EH (cell line): ENCODE results near the gene NUDCD3.
A peak's percentile ranks its signal among the peaks of the same experiment; 100 is the strongest.

ENCODE experiments used
- DNase-seq: peaks from one replicate; pipeline ENCODE4 v3.0.0-alpha.2; 2015; ENCODE audit warnings: low read depth

The NUDCD3 gene

GRCh38 chr7:44477938-44478337, 12.5 kb downstream of the NUDCD3 start:
- DNase-seq: no peak

- peak; percentile 82 for DNase-seq
These were observed 13.2 kb downstream of the NUDCD3 start for GRCh38 chr7:44477063-44477830.

- no peak for DNase-seq
These were observed 14.1 kb downstream of the NUDCD3 start for GRCh38 chr7:44476313-44476712.

GRCh38 chr7:44473295-44473694, 17.2 kb downstream of the NUDCD3 start:
- DNase-seq: peak; percentile 52

- DNase-seq: no peak
These were observed 17.6 kb downstream of the NUDCD3 start for GRCh38 chr7:44472843-44473242.

GRCh38 chr7:44471850-44472249, 18.6 kb downstream of the NUDCD3 start:
- peak; percentile 25 for DNase-seq

GRCh38 chr7:44471436-44471835, 19.0 kb downstream of the NUDCD3 start:
- DNase-seq: no peak

- no peak for DNase-seq
These were observed 19.7 kb downstream of the NUDCD3 start for GRCh38 chr7:44470628-44471245.

GRCh38 chr7:44470135-44470479, 20.4 kb downstream of the NUDCD3 start:
- peak; percentile 31 for DNase-seq

- DNase-seq: peak; percentile 29
These were observed 20.9 kb downstream of the NUDCD3 start for GRCh38 chr7:44469461-44470134.

GRCh38 chr7:44467217-44467548, 23.3 kb downstream of the NUDCD3 start:
- DNase-seq: no peak

- DNase-seq: peak; percentile 74
These were observed 23.9 kb downstream of the NUDCD3 start for GRCh38 chr7:44466300-44467216.

- no peak for DNase-seq
These were observed 25.0 kb downstream of the NUDCD3 start for GRCh38 chr7:44465490-44465889.

- peak; percentile 26 for DNase-seq
These were observed 27.2 kb downstream of the NUDCD3 start for GRCh38 chr7:44463169-44463808.

GRCh38 chr7:44461387-44461786, 29.1 kb downstream of the NUDCD3 start:
- DNase-seq: peak; percentile 86

GRCh38 chr7:44460325-44460724, 30.1 kb downstream of the NUDCD3 start:
- DNase-seq: no peak

- no peak for DNase-seq
These were observed 35.3 kb downstream of the NUDCD3 start for GRCh38 chr7:44455155-44455554.

- DNase-seq: no peak
These were observed 36.1 kb downstream of the NUDCD3 start for GRCh38 chr7:44454348-44454747.

- no peak for DNase-seq
These were observed 39.3 kb downstream of the NUDCD3 start for GRCh38 chr7:44451123-44451522.

- peak; percentile 75 for DNase-seq
These were observed 40.9 kb downstream of the NUDCD3 start for GRCh38 chr7:44449584-44449928.

- peak; percentile 65 for DNase-seq
These were observed 41.4 kb downstream of the NUDCD3 start for GRCh38 chr7:44448922-44449583.
